ENCODE measurements around the gene ITFG2. TPM values are rescaled to one million over a fixed set of nuclear protein-coding genes. Genes with fewer than 3 reads are reported as not detected.
A peak's percentile ranks its signal among the peaks of the same experiment; 100 is the strongest.

ITFG2 gene
- total and polyA plus RNA-seq, 10 of the 15 experiments (the other 5 are each of a cell fraction or from before 2014, with no cell fraction given), result 21.2 to 39.5 (median 25.9) TPM

DNA sequence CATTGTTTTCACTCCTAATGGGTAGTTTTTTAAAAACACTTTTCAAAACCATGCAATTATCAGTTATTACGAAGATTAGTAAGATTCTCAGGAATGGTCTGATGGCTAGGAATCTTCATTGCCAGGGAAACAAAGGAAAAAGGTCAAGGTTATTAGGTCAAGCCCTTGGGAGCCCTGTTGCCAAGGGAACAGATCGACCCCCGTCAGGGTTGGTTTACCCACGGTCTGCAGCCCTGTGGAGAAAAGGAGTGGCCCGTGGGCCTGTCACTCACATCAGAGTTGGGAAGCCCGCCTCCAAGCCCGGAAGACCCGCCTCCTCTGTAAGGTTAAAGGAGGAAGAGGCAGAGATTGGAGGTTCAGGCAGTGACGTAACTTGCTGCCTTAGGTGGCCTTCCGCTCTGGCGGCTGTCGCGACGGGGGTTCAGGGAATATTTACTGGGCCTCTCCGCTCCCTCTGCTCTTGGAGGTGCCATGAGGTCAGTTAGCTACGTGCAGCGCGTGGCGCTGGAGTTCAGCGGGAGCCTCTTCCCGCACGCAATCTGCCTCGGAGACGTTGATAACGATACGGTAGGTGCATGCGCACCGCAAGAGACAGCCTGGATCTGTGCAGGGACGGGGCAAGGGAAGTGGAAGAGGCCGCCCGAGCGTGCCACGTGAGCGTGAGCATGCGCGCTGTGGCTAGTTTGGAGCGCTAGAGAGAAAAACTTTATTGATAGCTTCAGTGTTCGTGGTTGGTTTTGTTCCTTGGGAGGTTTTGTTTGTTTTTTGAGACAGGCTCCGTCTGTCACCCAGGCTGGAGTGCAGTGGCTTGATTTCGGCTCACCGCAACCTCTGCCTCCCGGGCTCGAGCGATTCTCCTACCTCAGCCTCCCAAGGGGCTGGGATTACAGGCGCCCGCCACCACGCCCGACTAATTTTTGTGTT lies at the start of gene ITFG2 (continued):
- TF ChIP-seq RAD21 (IDR thresholded peaks at IDR 0.05; ENCODE audit: insufficient read depth, low read depth, low read length), result no peak
- no peak; the same call in 1 of the 2 replicates for TF ChIP-seq JUNB (IDR thresholded peaks at IDR 0.05)
- peak; percentile 71; the same call in 1 of the 2 replicates for TF ChIP-seq RFX5 (IDR thresholded peaks at IDR 0.05; ENCODE audit: low read depth, low read length)
- no peak for TF ChIP-seq SMC3 (IDR thresholded peaks at IDR 0.05; ENCODE audit: borderline replicate concordance, low read length)
- TF ChIP-seq, protein P1, sequence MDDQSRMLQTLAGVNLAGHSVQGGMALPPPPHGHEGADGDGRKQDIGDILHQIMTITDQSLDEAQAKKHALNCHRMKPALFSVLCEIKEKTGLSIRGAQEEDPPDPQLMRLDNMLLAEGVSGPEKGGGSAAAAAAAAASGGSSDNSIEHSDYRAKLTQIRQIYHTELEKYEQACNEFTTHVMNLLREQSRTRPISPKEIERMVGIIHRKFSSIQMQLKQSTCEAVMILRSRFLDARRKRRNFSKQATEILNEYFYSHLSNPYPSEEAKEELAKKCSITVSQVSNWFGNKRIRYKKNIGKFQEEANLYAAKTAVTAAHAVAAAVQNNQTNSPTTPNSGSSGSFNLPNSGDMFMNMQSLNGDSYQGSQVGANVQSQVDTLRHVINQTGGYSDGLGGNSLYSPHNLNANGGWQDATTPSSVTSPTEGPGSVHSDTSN (IDR thresholded peaks at IDR 0.05; ENCODE audit: insufficient replicate concordance, low read depth, low read length), result peak; percentile 99
- TF ChIP-seq, protein P2, sequence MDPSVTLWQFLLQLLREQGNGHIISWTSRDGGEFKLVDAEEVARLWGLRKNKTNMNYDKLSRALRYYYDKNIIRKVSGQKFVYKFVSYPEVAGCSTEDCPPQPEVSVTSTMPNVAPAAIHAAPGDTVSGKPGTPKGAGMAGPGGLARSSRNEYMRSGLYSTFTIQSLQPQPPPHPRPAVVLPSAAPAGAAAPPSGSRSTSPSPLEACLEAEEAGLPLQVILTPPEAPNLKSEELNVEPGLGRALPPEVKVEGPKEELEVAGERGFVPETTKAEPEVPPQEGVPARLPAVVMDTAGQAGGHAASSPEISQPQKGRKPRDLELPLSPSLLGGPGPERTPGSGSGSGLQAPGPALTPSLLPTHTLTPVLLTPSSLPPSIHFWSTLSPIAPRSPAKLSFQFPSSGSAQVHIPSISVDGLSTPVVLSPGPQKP (IDR thresholded peaks at IDR 0.05; ENCODE audit: low read depth, low read length), result peak; percentile 88
- peak; percentile 87 for TF ChIP-seq ZNF687 (IDR thresholded peaks at IDR 0.05)
- TF ChIP-seq MTA3 (IDR thresholded peaks at IDR 0.05; ENCODE audit: borderline replicate concordance, low read length), result no peak
- TF ChIP-seq MEF2B (IDR thresholded peaks at IDR 0.05; ENCODE audit: partially characterized antibody, poor library complexity, severe bottlenecking), result peak; percentile 50
- TF ChIP-seq MYB (IDR thresholded peaks at IDR 0.05; ENCODE audit: borderline replicate concordance, low read depth, low read length), result no peak; the same call in 1 of the 2 replicates
- no peak for TF ChIP-seq SMARCA5 (IDR thresholded peaks at IDR 0.05)
- no peak for TF ChIP-seq YBX1 (IDR thresholded peaks at IDR 0.05)
- TF ChIP-seq MLLT1 (IDR thresholded peaks at IDR 0.05), result peak; percentile 89
- TF ChIP-seq E2F8 (IDR thresholded peaks at IDR 0.05; ENCODE audit: low read depth, partially characterized antibody), result peak; percentile 42

All from GM12878 (cell line).